HG02763 (cell line): Measurements from ENCODE around the gene HASPIN.

Experiments
- ATAC-seq: cut with Tn5 transposase; IDR thresholded peaks from one replicate; pipeline ENCODE4 v1.9.1; 2021; ENCODE audit warnings: mild to moderate bottlenecking, moderate library complexity; ENCODE audit not compliant: unreplicated experiment

The HASPIN gene

DNA sequence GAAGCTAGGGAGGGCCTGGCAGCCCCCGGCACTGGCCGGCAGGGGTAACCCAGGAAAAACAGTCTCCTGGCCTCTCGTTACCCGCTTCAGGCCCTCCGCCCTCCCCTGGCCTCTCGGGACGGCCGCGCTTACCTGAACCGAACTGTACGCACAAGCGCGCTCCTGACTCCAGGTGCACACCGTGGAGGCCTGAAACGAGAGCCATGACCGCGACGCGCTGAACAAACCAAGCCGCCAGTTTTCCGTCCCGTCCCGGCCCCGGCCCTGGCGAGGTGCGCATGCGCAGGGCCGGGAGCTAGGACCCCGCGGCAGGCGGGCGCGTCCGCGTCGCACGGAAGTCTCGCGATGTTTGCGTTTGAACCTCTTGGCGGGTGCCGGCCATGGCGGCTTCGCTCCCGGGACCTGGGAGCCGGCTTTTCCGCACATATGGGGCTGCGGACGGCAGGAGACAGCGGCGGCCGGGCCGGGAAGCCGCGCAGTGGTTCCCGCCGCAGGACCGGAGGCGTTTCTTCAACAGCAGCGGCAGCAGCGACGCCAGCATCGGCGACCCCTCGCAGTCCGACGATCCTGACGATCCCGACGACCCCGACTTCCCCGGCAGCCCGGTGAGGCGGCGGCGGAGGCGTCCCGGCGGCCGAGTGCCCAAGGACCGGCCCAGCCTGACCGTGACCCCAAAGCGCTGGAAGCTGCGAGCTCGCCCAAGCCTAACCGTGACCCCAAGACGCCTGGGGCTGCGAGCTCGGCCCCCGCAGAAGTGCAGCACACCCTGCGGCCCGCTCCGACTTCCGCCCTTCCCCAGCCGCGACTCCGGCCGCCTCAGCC lies at the start of gene HASPIN:
HASPIN (plus strand) TSS at position 348 of the 822 bp plus-strand sequence; CDS start at position 381, 33 bp downstream.
- peak; percentile 84 for ATAC-seq

DNA sequence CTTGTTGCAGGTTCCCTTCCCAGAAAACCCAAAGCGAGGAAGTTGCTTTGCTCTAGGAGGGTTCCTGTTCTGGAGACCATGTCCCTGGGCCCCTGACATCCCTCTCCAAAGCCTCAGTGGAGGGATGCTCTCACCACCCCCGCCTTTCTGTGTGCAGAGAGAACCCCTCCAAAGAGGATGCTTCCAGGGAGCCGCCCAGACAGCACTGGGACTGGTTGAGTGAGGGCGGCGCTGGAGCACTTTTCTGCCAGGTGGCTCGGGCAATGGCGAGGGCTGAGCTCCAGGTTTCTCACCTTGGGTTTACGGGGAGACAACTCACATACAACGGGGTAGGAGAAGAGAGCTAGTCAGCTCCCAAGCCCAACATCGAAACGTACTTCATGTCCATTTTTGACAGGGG lies 47.8 kb upstream of the HASPIN start:
- ATAC-seq = no peak

DNA sequence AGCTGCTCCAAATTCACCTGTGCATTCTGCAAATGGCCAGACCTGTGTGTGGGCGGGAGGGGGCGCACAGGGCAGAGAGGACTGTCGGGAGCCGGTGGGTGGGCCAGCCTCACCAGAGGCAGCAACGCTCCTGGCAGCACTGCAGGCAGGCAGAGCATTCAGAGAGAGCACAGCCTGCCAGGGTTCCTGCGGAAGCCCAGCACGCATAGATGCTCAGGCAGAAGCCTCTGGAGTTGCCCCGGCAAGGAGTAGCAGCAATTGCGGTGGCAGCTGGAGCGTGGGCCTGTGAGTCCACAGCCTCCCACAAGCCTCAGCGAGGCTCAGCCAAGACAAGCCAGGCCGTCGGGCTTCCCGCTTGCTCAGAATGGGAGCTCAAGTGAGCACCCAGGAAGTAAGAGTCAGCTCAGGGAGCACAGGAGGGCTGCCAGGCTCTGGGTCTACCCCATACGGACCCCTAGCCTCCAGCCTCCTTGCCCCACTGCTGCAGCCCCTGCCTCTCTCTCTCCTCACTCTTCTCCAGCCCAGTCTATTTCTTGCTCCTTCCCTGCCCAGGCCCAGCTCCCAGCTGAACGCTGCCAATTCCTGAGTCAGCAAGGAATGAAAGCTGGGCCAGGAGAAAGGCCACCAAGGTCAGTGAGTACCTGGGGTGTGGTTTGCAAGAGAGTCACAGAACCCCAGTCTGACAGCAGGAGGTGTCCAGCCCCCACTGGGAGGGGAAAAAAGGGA lies 45.4 kb upstream of the HASPIN start:
- no peak for ATAC-seq

DNA sequence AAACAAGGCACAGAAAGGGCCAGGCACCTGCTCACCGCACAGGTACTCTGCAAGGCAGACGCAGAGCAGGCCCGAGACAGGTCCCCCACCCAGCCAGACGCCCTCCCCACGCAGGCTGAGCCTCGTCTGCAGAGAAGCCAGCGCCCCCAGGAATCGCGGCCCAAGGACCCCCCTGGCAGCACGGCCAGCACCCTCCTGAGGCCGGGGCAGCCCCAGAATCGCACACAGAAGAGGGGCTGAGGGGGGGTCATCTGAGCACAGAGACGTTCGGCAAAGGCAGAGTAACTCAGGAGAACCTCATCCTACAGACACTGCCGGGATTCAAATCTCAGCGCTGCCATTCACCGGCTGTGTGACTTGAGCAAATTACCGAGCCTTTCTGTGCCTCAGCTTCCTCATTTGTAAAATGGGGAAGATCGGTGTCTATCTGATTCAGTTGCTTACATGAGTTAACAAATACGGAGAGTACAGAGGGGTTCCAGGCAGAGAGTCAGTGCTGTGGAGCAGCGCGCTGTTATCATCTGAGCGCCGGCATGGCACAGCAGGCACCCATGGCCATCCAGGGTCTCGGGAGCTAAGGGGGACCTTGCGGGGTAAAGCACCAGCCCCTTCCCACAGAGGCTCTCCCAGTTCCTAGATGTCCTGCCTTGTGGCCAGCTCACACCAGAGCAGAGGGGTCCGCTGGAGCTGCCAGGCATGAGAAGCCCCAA lies 44.7 kb upstream of the HASPIN start:
- no peak for ATAC-seq

DNA sequence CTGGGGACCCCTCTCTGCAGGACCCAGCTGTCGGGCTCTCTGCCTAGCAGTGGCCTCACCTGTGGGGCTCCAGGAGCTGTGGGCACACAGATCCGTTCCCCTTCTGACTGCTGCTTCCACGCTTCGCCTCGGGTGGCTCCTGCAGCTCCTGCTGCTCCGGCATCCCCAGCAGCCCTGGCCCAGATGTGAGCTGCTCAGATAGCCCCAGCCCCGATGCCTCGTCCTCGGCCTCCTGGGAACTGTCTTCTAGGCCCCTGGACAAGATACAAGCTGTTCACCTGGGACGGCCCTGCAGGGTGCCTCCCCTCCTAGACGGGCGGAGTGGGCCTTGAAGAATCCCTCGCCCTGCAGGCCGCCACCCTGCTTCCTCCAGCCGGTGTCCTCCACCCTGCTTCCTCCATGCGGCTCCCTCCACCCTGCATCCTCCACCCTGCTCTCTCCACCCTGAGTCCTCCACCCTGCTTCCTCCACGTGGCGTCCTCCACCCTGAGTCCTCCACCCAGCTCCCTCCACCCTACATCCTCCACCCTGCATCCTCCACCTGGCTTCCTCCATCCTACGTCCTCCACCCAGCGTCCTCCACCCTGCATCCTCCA lies 44.1 kb upstream of the HASPIN start:
- ATAC-seq = no peak

DNA sequence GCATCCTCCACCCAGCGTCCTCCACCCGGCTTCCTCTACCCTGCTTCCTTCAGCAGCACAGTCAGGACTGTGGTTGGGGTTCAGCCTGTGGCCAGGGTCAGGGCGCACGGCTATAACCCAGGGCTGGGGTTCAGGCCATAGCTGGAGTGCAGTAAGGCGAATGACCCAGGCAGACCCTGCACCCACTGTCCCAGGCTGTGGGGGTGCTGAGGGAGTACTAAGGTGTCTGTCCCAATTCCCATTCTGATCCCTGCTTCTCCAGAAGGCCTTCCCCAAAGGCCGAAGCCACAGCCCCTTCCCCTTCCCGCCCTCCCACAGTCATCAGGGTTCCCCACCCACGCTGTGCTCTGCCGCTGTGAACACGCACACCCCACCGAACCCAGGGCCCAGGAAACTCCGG lies 42.6 kb upstream of the HASPIN start:
- no peak for ATAC-seq

DNA sequence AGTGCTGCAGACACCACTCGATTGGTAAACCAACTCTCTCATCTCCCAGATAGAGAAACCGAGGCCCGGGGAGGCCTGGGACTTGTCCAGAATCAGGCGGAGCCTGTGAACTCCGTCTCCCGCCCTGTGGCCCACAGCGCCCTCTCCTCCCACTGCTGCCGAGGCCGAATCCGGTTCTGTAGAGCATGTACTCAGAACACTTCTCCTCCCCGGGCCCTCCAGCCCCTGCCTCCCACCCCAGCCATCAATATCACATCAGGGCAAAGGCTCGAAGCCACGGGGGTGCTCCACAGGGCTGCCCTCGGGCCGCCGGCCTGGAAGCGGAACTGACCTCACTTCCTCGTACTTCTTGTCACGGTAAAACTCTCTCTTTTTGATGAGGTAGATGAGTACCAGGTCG lies 42.1 kb upstream of the HASPIN start:
- ATAC-seq = no peak

DNA sequence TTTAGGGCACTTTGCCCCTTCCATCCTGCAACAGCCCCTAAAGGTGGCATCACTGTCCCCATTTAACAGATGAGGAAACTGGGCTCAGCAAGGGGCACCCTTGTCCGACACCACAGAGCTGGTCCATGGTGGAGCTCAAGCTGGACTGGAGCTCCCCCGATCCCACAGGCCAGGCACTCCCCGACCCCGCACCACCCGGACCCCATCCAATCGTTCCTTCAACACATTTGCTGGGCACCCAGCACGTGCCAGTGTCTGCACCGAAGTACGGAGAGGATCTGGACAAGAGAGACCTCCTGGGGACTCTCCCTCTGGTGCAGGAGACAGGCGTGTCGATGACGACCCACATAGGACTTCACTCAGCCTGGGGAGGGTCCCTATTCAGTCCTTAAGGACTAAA lies 41.7 kb upstream of the HASPIN start:
- no peak for ATAC-seq

DNA sequence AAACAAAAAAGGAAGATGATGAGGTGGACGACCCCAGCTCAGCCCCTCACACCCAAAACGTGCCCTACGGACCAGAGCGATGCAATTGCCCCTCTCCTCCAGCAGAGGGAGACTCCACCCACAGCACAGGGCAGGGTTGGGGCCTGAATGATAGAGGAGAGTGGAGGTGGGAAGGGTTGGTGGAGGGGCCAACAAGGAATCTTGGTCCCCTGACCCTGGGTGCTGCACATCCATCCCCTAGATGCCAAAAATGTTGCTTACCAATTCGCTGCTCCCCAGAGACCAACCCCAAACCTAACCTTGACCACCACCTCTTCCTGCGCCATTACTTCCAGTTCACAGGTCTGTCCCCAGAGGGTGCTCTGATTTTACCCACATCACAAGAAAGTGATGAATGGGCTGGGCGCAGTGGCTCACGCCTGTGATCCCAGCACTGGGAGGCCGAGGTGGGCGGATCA lies 40.6 kb upstream of the HASPIN start:
- ATAC-seq = no peak

DNA sequence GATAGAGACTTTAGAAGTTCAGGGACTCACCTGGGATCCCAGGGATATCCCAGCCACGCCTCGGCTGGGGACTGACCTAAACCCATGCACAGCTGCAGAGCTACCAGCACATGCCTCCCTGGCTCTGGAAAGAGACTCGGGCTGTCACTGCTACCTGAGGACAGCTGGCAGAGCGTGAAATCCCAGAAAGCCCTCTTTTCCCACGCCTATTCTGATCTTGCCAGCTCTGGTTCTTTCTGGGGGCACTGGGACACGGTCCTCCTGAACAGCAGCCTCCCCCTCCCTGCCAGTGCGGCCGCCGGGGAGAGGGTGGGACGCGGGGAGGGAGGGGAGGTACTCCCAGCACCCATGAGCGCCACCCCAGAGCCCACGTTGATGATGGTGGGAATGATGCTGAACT lies 38.5 kb upstream of the HASPIN start:
- ATAC-seq = no peak

DNA sequence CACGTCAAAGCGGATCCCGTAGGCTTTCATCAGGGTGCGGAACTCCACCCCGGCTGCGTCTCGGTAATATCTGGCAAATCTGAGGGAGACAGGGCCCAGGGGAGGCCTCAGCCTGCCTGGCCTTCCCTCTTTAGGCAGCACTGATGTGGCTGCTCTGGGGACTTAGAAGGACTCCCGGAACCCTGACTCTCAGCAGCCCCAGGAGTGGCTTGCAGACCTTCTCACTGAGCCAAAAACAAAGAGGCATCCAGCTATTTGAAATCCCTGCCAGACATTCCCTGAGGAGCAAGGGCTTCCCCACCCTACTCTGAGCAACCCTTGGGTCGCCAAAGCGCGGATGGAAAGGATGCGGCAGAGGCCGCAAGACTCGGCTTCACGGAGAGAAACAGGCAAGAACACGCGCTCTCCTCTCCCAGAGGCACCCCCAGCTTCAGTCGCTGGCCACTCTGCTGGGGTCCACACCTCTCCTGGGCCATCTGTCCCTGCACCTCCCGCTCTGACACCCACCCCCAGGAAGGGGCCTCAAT lies 35.6 kb upstream of the HASPIN start:
- ATAC-seq = no peak

DNA sequence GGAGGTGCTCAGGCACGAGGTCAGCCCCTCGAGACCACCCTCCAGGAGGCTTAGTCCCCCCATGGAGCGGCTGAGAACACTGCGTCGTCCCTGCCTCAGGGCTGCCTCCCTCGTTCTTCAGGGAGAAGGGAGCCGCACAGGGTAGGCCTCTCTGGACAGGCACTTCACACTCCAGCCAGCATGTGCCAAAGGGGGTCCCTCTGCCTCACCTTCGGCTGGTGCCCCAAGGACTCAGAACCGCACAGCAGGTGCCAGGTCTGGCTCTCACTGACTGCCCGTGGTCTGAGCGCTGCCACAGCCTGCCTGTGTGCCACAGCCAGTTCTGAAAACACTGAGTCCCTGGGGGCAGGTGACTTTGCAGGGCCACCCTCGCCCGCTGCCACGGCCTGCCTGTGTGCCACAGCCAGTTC lies 34.8 kb upstream of the HASPIN start:
- no peak for ATAC-seq

DNA sequence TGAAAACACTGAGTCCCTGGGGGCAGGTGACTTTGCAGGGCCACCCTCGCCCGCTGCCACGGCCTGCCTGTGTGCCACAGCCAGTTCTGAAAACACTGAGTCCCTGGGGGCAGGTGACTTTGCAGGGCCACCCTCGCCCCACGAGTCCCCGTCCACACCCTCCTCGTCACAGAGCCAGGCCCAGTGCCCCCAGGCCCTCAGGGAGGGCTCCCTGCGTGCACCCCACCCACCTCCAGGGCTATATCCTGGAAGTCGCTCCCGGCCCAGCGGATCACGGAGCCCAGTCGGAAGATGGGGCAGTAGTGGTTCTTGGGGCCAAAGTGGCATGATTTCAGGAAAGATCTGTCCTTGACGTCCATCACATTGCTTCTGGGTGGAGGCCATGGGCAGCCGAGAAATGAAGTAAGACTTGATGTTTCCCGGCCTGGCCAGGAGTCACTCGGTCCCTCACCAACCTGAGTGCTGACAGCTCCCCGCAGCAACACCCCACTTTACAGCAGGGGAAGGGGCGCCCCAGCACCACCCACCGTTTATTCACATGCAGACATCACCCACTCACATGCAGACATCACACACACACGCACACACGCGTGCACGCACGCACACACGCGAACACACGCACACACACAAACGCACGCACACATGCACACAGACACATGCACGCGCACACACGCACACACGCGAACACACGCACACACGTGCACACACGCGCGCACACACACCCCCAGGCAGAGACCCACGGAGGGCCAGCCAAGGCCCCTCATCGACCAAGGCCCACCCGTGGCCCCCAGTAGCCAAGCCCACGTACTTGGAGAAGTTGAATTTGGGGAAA lies 34.2 kb upstream of the HASPIN start:
- ATAC-seq = no peak

DNA sequence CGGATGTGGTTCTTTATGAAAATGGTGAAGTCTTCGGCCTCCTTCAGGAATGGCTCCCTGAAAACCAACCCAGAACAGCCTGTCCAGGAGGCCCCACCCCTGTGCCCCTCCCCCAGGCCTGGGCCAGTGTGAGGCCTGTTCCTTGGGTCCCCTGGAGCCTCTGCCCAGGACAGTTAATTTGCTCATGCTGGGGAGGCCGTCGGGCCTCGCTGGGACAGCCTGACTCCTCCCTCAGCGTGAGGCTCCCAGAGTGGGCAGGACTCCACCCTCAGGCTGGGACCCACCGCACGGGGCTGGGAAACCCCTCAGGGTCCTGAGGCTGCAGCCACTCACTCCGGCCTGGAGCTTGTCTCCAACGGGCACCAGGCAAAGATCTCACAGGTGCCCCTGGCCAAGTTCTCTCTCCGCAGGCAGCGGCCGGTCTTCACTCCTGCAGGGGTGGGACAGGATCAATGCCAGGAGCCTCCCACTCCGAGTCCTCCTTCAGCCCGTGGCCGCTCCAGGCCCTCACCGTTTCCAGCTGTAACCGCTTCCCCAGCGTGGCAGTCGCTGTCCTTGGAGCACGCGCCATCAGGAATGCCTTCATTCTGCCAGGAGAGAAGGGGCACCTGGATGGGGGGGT lies 33.5 kb upstream of the HASPIN start:
- no peak for ATAC-seq

DNA sequence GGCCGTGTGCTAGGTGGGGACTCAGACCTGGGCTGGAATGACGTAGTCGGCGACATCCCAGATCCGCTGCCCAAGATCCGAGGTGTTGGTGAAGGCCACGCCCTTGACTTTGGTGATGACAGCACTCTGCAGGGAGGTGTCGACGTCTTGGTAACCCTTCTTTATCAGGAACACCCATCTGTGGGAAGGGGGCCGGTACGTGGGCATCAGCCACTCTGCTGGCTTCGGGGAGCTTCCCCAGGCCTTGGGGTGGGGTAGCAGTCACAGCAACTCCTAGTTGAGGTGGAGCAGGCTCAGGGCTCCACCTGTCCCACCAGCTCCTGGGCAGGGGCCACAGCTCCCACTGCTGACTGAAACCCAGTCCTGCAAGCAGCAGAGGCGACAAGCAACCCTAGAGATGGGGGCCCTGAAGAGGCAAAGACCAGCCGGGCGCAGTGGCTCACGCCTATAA lies 32.1 kb upstream of the HASPIN start:
- no peak for ATAC-seq

DNA sequence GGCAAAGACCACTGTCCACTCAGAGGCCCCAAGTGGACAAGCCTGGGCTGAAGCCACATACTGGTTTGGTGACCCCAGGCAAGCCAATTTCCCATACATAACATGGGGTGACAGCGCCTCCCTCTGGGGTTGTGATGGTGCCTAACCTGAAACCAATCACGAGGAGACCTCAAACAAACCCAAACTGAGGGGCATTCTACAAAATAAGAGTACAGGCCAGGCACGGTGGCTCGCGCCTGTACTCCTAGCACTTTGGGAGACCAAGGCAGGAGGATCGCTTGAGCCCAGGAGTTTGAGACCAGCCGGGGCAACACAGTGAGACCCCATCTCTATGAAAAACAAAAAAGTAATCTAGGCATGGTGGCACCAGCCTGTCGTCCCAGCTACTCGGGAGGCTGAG lies 31.4 kb upstream of the HASPIN start:
- no peak for ATAC-seq

DNA sequence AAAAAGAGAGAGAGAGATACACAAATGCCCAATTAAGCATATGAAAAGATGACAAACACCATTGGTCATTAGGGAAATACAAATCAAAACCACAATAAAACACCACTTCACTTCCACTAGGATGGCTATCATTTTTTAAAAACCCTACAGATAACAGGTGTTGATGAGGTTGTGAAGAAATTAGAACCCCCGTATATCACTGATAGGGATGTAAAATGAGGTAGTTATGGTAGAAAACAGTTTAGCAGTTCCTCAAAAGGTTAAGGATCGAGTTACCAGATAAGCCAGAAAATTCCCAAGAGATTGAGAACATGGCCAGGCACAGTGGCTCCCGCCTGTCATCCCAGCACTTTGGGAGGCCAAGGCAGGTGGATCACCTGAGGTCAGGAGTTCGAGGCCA lies 30.6 kb upstream of the HASPIN start:
- no peak for ATAC-seq

DNA sequence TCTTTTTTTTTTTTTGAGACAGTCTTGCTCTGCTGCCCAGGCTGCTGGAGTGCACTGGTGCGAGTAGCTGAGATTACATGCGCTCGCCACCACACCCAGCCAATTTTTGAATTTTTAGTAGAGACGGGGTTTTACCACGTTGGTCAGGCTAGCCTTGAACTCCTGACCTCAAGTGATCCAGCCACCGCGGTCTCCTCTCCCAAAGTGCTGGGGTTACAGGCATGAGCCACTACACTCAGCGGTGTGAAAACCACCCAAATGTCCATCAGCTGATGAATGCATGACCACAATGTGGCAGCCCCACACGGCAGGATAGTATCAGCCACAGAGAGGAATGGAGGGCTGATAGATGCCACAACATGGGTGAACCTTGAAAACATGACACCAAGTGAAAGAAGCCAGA lies 29.9 kb upstream of the HASPIN start:
- ATAC-seq = no peak

DNA sequence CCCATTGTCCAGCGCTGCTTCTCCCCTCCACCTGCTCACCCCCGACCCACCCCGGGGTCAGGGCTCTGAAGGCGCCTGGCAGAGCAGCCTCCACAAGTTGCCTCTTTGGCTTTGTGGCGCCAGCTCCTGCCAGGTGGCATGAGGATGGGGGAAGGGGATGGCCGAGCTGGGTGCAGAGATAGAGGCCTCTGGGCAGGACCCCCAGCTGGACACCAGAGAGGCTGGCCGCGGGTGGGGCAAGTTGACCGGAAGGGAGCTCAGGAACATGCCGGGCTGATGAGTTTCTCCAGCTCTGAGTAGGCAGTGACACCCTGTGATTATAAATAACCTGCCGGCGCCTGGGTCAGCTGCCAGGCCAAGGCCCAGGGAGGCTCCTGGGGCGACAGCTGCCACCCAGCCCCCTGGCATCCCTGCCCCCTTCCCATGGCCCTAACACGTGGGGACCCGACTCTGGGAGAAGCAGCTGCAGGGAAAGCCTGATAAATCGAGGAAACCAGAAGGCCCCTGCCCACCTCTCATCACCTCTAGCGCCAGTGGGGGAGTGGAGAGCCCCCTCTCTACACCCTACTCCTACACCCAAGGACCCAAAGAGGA lies 28.5 kb upstream of the HASPIN start:
- ATAC-seq = no peak
